ENCODE data around the gene MCM7.

- no peak for TF ChIP-seq CTCF (IDR thresholded peaks at IDR 0.05)
- no peak for TF ChIP-seq TAF1 (IDR thresholded peaks at IDR 0.05; ENCODE audit: borderline replicate concordance, low read depth, low read length)
- TF ChIP-seq GATA2 (CRISPR knock-in tag; IDR thresholded peaks at IDR 0.05): no peak
- no peak for TF ChIP-seq SMC3 (IDR thresholded peaks at IDR 0.05; ENCODE audit: low read depth, low read length)
- no peak for TF ChIP-seq ELF1 (IDR thresholded peaks at IDR 0.05)
- TF ChIP-seq RAD21 (IDR thresholded peaks at IDR 0.05; ENCODE audit: low read length): no peak
- no peak for TF ChIP-seq USF2 (IDR thresholded peaks at IDR 0.05; ENCODE audit: borderline replicate concordance, low read depth, low read length)
- TF ChIP-seq GABPA (IDR thresholded peaks at IDR 0.05; ENCODE audit: low read depth): no peak
Observed at GRCh38 chr7:100088095-100088620, 13.0 kb downstream of the MCM7 start.

Measured in SK-N-SH (cell line).